Epithelial cell of esophagus (primary cell): ENCODE measurements around the gene ADSS1.
A peak's percentile ranks its signal among the peaks of the same experiment; 100 is the strongest.

Experiments used
- DNase-seq: peaks from one replicate; pipeline ENCODE4 v3.0.0; 2010; ENCODE audit warnings: low read depth
- H3K4me3 ChIP-seq: 2 replicates; pipeline ENCODE4 v1.5.1; 2011; ENCODE audit warnings: mild to moderate bottlenecking, low read length, control low read depth
- TF ChIP-seq, protein P1 (sequence below): IDR thresholded peaks from 2 replicates; pipeline ENCODE4 v1.5.1; 2011; ENCODE audit warnings: low read depth, mild to moderate bottlenecking, low read length, control low read depth, inconsistent platforms; ENCODE audit not compliant: insufficient read depth; ENCODE audit errors: missing control alignments

The ADSS1 gene

DNA sequence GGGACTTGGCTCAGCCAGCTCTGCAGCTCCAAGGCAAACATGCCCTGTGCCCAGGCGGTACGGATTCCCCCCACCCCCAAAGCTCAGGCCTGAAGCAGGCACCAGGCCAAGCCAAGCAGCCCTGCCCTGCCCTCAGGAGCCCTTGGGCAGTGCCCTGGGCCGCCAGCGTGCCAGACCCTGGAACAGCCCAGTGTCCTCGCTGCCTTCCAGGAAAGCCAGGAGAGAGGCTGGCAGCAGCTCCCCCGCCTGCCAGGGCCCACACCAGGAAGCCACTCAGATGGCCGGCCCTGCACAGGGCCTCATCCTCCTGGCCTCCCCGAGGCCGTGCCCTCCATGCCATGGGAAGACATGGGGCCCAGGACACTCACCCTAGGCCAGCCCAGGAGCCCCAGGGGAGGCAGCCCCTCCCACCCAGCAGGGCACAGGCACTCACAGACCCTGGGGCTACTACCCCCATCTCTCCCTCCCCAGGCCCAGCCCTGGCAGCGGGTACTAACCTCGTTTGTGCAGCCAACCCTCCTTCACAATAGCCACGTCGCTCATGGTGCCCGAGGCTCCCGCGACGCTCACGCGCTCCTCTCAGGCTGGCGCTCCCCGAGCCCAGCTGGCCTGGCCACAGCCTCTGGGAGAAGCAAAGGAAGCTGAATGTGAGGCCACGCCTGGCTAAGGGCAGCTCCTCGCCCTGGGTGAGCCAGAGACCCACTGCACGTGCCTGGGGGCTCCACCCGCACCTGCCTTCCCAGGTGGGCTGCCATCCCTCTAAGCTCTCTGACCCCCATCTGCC lies 68.3 kb downstream of the ADSS1 start:
- no peak for DNase-seq
- TF ChIP-seq, protein P1, sequence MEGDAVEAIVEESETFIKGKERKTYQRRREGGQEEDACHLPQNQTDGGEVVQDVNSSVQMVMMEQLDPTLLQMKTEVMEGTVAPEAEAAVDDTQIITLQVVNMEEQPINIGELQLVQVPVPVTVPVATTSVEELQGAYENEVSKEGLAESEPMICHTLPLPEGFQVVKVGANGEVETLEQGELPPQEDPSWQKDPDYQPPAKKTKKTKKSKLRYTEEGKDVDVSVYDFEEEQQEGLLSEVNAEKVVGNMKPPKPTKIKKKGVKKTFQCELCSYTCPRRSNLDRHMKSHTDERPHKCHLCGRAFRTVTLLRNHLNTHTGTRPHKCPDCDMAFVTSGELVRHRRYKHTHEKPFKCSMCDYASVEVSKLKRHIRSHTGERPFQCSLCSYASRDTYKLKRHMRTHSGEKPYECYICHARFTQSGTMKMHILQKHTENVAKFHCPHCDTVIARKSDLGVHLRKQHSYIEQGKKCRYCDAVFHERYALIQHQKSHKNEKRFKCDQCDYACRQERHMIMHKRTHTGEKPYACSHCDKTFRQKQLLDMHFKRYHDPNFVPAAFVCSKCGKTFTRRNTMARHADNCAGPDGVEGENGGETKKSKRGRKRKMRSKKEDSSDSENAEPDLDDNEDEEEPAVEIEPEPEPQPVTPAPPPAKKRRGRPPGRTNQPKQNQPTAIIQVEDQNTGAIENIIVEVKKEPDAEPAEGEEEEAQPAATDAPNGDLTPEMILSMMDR = no peak
- H3K4me3 ChIP-seq = no peak overlapping the region

DNA sequence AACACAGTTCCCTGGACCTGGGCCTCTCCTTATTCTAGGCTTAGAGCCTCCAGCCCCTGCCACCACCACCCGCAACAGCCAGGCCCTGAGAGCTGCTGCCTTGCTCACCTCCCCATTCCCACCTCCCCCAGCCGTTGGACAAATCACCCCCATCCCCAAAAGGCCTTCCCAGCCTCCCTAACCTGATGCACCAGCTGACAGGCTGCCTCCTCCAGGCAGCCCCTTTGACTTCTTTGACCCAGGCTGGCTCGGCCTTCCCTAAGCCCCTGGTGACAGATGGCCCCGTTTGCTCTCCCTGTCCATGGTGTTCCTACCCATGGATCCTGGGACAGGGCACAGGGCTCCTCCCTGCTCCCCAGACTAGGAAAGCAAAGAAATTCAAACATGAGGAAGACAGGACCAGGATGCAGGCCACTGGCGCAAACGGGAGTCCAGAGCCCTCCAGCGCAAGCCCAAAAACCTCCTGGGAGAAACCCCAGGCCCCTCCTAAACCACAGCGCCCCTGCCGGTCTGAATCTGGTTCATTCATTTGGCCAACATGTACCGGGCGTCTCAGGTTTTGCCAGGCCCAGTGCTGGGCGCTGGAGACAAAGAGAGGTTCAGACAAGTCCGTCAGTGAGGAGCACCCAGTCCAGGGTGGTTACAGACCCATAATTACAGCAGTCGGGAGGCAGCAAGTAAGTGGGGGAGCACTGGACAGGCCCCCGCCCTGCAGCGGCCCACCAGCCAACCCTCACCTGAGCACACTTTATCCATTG lies 69.1 kb downstream of the ADSS1 start:
- TF ChIP-seq, protein P1 = peak; percentile 15
- no peak for DNase-seq
- no peak overlapping the region for H3K4me3 ChIP-seq

DNA sequence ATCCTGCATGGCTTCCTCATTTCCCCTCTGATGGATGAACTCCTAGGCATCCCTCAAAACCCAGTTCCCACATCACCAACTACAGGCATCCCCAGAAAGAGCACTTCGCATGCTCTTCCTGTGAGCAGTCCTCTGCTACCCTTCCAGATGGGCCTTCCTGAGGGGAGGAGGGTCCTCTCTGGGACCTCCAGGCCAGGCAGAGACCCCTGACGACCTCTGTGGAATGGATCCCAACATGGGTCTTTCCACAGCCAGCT lies 69.6 kb downstream of the ADSS1 start:
- peak overlapping the region; percentile 75 for H3K4me3 ChIP-seq
- TF ChIP-seq, protein P1 = no peak
- DNase-seq = no peak

DNA sequence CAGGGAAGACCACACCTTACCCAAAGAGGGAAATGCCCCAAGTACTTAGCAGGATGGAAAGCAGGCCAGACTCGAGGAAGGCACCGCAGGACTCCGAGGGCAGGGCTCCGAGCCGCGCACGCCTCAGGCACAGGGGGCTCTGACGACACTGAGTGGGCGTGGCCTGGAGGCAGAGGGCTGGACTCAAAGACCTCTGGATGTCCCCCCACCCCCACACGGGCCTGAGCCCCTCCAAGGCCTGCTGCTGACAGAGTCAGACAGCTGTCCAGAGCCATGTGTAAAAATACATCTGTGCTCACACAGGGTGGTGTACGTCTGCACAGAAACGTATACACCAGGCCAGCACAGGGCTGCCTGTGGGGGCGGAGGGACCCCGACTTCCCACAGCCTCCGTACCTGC lies 70.1 kb downstream of the ADSS1 start:
- DNase-seq = peak; percentile 63
- TF ChIP-seq, protein P1 = no peak
- H3K4me3 ChIP-seq = peak overlapping the region; percentile 75

DNA sequence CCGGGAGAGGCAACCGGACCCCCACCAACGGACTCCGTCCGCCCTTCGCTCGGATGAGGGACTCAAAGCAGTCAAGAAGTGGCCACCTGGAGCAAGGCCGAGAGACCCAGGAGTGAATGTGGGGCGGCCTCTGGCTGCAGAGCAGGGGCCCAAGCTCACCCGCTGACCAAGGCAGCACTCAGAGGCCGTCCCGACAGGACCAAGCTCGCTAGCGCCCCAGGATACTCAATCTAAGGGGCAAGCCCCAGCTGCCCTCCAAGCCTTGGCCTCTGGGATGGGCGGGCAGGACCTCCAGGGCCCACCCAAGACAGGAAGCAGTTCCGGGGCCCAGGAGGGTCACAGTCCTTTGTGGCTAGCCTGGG lies 70.6 kb downstream of the ADSS1 start:
- peak; percentile 27 for DNase-seq
- H3K4me3 ChIP-seq = peak overlapping the region; percentile 75

DNA sequence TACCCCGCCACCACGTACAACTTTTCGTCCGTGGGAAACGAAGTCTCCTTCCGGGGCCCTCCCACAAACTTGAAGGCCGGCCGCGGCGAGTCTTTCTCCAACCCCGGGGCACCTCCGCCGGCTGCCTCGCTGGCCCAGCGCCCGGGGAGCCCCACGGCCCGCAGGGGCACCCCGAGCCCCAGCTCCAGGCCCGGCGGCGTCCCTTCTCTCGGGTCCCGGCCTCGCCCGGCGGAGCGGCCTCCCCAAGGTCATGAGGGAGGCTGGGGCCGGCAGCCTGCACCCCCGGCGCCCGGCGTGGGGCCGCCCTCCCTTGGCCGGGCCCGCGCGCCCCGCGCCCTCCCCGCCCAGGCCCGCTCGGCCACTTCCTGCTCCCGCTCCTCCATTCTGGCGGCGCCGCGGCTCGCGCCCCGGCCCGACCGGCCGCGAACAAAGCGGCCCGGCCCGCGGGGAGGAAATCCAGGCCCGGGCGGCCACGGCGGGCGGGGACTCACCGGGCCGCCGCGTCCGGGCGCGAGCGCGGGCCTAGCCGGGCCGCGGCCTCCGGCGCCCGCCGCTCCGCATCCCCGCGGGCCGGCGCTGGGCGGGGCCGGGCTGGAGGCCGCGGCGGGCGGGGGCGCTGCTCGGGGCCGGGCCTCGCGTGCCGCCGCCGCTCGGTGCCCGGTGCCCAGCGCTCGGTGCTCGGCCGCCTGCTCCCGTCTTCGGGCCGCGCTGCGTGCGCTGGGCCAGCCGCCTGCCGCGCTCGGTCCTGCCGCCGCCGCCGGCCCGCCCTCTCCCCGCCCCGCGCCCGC lies 71.2 kb downstream of the ADSS1 start, which contains the start of gene AKT1:
TSS of gene AKT1 (minus strand) at position 756 of the 788 bp plus-strand sequence. CDS start 3,105 bp downstream, outside the sequence.
- TF ChIP-seq, protein P1 = no peak
- H3K4me3 ChIP-seq = peak within 1 kb of the TSS; percentile 75
- peak; percentile 21 for DNase-seq

More for the DNA sequence above, 70.6 kb downstream of the ADSS1 start:
- TF ChIP-seq, protein P1 = no peak
